HG03064 (cell line): ENCODE measurements around the gene VWCE.

Experiments used
- ATAC-seq: cut with Tn5 transposase; IDR thresholded peaks from one replicate; pipeline ENCODE4 v1.9.1; 2021; ENCODE audit warnings: low read depth; ENCODE audit not compliant: unreplicated experiment

The VWCE gene, protein sequence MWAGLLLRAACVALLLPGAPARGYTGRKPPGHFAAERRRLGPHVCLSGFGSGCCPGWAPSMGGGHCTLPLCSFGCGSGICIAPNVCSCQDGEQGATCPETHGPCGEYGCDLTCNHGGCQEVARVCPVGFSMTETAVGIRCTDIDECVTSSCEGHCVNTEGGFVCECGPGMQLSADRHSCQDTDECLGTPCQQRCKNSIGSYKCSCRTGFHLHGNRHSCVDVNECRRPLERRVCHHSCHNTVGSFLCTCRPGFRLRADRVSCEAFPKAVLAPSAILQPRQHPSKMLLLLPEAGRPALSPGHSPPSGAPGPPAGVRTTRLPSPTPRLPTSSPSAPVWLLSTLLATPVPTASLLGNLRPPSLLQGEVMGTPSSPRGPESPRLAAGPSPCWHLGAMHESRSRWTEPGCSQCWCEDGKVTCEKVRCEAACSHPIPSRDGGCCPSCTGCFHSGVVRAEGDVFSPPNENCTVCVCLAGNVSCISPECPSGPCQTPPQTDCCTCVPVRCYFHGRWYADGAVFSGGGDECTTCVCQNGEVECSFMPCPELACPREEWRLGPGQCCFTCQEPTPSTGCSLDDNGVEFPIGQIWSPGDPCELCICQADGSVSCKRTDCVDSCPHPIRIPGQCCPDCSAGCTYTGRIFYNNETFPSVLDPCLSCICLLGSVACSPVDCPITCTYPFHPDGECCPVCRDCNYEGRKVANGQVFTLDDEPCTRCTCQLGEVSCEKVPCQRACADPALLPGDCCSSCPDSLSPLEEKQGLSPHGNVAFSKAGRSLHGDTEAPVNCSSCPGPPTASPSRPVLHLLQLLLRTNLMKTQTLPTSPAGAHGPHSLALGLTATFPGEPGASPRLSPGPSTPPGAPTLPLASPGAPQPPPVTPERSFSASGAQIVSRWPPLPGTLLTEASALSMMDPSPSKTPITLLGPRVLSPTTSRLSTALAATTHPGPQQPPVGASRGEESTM

DNA sequence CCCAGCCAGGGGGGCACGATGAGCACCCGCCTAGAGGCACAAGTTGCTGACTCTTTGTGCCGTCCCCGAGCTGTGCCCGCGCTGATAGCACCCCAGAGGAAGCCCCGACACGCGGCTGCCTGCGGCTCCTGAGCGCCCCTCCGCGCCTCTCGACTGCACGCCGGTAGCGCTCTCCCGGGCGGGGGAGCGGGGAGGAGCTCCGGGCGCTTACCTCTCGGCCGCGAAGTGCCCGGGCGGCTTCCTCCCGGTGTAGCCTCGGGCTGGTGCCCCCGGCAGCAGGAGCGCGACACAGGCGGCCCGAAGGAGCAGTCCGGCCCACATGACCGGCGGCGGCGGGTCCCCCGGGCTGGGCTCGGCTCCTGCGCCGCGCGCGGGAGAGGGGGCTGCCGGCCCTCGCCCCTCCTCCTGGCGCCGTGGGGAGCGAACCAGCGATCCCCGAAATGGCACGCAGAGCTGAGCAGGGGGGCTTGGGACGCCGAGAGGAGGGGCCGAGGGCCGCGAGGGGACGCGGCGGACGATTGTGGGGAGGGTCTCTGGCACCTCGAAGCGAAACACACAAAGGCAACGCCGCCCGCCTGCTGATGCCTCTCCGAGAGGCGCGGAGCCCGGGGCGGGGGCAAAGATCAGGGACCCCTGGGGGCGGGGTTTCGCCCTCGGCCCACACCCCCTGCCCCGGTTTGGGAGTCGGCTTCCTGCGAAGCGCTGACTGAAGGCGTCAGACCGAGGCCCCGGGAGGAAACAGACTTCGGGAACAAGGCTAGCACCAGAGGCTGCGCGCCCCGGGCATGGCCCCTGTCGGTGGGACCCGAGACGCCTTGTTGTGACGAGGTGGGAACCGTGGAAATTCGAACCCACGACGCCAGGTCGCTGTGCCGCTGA, at the start of gene VWCE:
Gene VWCE, minus strand, starts transcription at position 600 of the 879 bp plus-strand sequence. Its CDS starts 279 bp downstream, at position 321.
- ATAC-seq: peak; percentile 67

DNA sequence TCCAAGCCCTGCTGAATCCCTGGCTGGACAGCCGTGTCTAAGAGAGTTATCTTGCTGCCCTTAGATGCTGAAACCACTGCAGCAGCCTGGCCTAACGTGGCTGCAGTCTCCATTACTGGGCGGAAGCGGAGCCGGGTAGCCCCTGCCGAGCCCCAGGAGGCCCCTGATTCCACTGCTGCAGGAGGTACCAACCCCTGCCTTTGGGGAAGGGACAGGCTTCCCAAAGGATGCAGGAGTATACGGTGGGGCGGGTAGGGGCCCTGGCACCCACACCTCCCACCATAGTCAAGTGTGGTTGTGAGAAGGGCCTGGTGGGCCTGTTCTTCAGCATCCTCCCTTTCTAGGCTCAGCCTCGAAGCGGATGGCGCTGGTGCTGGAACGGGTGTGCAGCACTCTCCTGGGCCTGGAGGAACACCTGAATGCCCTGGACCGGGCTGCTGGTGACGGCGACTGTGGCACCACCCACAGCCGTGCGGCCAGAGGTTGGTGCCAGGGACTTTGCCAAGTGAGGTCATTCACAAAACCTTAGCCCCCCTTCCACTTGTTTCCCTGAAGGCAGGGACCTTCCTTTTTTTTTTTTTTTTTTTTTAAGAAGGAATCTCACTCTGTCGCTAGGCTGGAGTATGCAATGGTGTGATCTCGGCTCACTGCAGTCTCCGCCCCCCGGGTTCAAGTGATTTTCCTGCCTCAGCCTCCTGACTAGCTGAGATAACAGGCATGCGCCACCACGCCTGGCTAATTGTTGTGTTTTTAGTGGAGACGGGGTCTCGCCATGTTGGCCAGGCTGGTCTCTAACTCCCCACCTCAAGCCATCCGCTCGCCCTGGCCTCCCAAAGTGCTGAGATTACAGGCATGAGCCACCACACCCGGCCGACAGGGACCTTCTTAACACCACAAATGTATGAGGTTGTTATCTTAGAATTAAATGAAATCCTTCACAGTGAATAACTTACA, 49.0 kb upstream of the VWCE start:
- ATAC-seq: no peak

DNA sequence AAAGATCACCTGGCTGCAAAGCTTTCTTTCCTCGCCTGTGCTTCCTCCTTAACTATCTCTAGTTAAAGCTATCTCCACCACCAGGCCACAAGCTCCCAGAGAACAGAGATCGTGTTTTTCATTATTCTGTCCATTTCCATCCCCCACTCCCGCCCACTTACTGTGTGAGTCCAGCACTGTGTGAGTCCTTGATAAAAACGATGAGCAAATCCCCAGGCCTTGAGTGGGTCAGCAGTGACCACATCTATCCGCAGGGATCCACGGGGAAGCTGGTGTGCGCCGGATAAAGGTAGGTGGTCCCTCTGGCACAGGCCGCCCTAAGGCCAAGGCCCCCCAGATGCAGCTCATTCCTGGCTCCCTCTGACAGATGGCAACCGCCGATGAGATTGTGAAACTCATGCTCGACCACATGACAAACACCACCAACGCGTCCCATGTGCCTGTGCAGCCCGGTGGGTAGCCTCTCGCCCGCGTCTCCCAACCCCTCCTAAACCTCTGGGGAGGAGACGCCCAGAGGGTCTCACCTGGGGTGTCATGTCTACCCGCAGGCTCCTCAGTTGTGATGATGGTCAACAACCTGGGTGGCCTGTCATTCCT, 47.2 kb upstream of the VWCE start:
- ATAC-seq: no peak

DNA sequence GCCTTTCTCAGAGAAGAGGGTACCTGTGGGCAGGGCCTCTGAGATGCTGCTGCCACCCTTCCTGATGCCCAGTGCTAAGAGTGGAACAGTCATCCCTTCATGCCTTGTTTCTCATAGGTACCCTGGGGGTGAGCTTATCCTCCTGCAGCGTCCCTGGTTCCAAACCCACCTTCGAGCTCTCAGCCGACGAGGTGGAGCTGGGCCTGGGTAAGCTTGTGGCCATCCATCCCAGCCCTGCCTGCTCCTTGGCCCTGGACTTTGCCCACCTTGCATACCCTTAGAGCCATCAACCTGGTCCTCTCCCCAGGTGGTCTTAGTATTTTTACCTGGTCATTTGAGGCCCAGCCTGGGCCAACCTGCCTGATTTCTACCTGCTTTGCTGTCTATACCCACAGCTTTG, 46.6 kb upstream of the VWCE start:
- no peak for ATAC-seq

DNA sequence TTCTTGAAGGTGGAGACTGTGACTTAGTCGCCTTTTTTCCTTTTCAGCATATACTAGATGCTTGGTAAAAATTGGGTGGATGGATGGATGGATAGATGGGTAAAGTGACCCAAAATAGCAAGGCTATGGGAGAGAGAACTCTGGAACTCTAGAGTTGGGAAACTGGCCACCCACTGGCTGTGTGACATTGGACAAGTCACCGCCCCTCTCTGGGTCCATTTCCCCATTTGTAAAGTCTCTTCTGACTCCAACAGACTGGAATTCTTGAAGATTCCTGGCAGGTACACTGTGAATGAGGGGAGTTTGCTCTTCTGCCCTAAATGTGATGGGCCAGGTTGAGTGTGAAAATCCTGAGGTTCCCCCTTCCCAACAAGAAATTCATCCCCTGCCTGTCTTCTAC, 45.9 kb upstream of the VWCE start:
- ATAC-seq: no peak

DNA sequence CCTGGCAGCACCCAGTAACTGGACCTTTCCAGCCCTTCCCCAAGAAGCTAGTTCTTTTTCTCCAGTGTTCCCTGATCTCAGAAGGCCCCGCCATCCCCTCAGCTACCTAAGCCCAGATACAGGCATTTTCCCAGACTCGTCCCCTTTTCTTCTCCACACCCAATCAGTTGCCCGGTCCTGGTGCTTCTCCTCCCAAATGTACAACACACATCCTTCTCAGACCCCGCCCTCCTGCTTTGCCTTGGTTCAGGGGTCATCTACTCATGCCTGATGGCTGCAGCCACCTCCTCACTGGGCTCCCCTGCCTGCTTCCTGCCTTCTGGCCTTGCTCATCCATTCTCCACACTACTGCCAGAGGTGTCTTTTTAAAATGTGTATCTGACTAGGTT, 44.4 kb upstream of the VWCE start:
- ATAC-seq: no peak

DNA sequence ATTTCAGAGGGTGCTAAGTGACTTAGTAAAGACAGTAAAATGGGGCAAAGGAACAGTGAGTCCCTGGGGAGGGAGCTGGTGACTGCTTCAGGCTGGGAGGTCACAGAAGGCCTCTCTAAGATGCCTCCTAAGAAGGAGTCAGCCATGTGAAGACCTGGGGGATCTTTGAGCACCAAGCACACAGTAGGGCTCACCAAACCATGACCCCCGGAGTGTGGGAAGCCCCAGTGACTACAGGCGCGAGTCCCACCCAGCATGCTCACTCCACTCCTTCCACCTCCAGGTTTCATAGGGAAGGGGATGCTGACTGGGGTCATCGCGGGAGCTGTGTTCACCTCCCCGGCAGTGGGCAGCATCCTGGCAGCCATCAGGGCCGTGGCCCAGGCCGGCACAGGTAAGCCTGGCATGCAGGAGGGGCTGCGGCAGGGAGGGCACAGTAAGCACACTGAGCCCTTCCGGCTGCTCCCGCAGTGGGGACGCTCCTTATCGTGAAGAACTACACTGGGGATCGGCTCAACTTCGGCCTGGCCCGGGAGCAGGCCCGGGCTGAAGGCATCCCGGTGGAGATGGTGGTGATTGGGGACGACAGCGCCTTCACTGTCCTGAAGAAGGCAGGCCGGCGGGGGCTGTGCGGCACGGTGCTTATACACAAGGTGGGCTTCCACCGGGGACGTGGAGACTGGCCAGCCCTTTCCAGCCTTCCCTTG, 43.8 kb upstream of the VWCE start:
- no peak for ATAC-seq

DNA sequence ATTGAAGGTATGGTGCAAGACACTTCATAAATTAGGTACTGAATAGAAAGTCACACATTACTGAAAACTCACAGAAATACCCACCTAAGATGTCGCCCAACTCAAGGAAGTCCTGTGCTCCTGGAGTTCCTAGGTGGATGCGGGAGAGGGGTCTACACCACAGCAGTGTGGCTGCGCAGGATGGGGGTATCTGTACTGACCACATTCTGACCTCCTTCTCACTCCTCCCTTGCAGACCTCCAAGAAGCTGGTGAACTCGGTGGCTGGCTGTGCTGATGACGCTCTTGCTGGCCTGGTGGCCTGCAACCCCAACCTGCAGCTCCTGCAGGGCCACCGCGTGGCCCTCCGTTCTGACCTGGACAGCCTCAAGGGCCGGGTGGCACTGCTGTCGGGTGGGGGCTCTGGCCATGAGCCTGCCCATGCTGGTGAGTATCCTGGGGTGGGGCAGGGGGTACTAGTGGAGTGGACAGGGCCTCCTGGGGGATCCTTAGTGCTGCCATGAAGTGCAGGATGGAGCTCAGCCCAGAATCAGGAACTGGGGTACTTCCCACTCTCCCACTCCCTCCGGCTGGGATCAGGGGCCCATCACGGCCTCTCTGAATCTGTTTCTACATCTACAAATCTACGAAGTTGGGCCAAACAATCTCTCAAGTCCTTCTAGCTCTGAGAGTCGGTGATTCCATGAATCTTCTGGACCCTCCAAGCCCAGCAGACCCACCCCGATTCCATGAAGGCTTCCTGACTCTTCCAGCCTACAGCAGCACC, 42.8 kb upstream of the VWCE start:
- ATAC-seq: no peak

DNA sequence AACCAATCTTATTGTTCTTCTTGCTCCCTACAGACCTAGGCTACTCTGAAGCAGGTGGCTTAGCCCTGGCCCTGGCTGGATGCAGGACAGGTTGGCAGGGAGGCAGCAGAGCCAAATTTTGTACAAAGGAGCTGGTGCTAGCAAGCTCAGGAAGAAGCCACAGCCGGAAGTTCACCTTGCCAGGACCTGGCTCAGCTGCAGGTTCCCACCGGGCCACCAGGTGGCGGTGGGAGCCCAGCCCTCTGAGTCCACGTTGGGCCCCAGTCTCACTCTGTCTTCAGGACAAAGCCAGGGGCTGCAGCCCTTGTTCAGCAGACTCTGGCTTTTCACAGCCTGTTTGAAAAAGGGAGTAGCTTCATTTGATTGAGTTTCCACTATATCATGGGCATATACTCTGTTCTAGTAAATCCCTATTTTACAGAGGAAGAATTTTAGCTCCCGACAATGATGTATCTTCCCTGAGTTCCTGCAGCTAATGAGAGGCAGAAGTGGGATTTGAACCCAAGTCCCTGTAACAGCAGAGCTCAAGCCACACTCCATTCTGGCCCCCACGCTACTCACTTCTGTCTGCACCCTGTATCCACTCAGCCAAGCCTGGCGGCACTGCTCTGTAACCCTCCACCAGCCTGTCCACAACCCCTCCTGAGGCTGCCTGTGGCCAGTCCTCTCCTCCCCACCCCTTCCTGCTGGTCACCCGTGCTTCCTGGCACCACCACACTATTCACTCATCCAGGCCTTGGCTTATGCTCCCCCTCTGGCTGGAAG, 41.2 kb upstream of the VWCE start:
- ATAC-seq: no peak

DNA sequence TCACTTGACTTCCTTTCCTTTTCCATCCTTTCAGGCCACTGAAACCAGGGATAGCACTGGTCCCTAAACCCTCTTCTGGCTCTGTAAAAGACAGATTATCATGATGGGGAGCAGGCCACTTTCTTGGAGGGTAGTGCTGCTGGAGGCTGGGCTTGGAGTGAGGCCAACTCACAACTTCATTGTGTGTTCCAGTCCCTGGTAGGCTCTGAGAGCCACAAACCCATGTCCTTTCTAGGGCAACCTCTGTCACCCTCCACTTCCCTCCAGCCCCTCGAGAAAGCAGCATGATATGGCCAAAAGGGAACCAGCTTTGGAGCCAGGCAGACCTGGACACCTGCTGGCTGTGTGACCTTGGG, 40.2 kb upstream of the VWCE start:
- no peak for ATAC-seq

DNA sequence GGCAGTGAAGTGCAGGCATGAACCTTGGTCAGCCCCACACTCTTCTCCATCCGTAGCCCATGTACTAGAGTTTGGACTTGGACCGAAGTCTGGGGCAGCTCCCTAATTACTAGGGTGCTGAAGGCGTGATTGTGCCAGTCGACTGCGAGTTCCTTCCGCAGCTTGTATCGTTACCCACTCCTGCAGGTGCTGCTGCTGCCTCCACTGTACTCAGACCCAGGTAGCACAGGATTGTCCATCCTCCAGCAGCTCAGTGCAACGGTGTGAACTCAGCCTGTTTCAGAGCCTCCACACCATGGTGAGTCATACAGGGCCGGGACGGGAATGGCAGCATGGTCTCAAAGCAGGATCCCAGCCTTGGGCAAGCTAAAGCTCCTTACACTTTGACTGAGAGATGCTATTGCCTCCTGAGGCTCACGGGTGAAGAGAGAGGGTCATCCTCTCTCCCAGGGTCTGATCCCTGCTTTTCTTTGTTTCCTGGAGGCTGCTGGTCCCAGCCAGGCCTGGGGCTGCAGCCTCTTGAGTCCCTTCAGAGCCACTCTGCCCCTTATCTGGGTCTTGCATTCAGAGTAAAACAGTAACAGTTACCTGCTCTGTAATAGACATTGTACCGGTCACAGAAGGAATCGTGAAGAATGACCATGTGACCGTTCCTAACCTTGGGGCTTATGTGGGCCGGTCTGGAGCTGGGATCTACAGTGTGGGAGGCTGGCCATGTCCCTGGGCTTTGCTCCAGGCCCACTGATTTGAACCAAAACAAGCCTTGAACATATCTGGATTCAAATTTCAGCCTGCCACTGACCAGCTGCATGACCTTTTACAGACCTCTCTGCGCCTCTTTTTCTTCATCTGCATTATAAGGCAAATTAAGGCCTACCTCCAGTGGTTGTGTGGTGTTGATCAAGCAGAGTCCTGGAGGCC, 39.6 kb upstream of the VWCE start:
- ATAC-seq: no peak

DNA sequence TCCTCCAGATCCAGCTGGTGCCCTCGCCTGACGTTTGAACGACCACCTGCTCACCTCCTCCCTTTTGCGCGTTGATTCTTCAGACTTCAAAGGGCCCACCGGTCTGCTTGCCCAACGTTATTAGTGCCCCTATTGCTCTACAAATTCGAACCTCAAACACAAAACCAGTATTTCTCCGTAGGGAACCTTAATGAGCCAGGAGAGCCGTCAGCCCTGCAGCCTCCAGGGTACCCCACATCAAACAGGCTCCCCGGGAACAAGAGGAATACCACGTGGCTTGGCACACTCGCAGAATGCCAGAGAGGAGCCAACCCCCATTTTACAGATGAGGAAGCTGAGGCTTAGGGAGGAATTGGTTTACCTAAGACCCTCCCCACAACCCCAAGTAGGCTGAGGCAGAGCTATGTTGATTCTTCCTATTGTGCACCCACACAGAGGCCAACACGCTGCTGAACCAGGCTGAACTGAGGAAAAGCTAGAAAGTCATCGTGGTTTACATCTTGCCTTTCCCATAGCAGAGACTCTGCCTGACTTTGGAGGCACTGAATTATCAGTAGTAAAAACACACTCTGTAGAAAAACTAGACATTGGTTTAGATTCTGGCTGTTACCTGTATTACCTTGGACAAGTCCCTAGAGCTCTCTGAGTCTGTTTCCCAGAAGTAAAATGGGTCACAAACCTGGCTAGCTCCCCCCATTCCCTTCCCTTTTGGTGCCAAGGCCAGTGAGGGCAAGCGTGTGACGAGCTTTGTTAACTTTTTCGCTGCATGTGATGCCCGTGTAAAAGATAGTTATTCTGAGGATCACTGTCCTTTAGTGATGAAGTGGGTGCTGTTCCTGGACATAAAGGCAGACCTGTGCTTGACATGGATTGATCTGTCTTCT, 38.7 kb upstream of the VWCE start:
- no peak for ATAC-seq

DNA sequence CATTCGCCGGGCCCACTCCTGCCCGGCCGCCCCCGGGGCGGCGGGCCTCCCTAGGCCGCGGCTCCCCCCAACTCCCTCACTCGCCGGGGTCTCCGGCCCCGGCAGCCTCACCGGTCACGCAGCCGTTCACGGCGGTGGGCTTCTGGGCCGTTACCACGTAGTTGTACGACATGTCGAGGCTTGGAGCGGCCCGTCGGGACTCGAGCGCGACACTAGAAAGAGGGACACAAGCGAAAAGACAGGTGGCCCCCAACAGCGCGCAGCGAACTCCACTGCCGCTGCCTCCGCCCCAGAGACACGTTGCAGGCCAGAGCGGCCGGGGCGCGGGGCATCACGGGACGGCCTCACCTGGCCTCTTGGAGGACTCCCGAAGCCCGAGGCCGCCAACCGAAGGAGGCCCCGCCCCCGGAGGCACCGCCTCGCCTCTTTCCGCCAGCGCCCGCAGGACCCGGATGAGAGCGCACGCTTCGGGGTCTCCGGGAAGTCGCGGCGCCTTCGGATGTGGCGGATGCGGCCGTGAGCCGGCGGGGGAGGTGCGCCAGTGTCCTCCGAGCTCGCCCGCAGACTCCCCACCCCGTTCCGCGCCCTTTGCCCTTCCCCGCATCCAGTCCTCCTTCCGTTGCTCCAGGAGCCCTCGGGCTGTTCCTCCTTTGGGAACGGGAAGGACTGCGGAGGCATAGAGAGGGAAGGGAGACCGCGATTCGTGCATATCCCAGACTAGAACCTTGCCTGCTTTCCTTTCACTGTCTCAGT, 37.9 kb upstream of the VWCE start, which contains the start of the genes DDB1 and TKFC:
Gene DDB1, minus strand, starts transcription at position 309 of the 753 bp plus-strand sequence. Its CDS starts 137 bp downstream, at position 172.
Gene TKFC, plus strand, starts transcription at position 432 of the 753 bp plus-strand sequence. CDS start 1,501 bp downstream, outside the sequence.
- peak; percentile 85 for ATAC-seq

DNA sequence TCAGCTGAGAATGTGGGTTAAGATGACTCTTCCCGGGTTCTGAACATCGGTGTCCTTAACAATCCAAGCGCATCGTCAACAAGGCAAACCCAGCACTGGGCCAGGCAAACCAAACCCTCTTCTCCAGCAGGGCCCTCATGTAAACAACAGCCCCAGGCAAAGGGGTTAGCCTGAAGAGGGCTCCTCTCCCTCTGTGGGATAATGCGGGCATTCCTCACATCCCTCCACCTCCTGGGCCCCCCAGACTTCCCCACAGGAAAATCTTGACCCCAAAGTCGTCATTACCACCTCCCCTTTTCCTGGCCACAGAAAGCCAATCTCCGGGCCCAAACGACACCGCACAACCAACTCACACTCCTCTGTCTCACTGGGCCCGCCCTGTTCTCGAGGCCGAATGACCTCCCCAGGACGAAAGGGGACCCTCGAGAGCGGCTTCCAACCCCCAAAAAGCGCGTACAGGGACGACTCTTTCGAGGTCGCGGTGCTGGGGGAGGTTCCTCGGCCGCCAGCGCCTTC, 37.2 kb upstream of the VWCE start:
- peak; percentile 9 for ATAC-seq
